ENCODE data around the gene JTB.

Gene JTB

DNA sequence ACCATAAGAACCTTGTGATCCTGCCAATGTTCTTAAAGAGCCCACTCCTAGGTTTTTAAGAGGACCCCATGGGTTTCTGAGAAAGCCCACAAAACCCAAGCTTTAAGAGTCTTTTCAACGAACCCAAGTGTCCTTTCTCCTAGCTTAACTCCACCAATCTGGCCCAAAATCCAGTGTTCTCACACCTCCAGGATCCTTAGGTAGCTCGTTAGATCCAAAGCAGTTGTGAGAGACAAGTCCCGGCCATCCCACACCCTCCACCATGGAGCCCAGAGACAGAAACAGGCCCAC, 32.7 kb downstream of the JTB start:
- H3K9ac ChIP-seq (ENCODE audit: low read length) = peak overlapping the region; percentile 96
- peak overlapping the region; percentile 1 for H4K8ac ChIP-seq (ENCODE audit: low read length)
- H3K36me3 ChIP-seq (ENCODE audit: control insufficient read depth in 1 of 2, insufficient read depth in 2 of 2, low read depth in 1 of 2, low read length in 2 of 2) = peaks cover 63 to 66% of the 10 kb centered on the region in 2 experiments
- no peak overlapping the region for H3K27ac ChIP-seq (ENCODE audit: low read length, poor library complexity, severe bottlenecking)
- peak overlapping the region in 1 of 2 experiments; percentile 1 for H3K4ac ChIP-seq (ENCODE audit: low read depth in 1 of 2, low read length in 2 of 2)
- no peak for DNase-seq
- H4K91ac ChIP-seq (ENCODE audit: low read length) = no peak overlapping the region
- H3K18ac ChIP-seq (ENCODE audit: low read depth in 1 of 2, low read length in 2 of 2) = peak overlapping the region in 1 of 2 experiments; percentile 98
- H3K23ac ChIP-seq (ENCODE audit: low read length in 2 of 2) = no peak overlapping the region
- peaks cover 47% of the 10 kb centered on the region for H3K79me1 ChIP-seq (replicated peaks; ENCODE audit: low read length, poor library complexity, severe bottlenecking)
- no peak overlapping the region for H3K14ac ChIP-seq (ENCODE audit: low read length in 2 of 2)
- H2BK120ac ChIP-seq (ENCODE audit: low read depth, low read length) = no peak overlapping the region
- peak overlapping the region; percentile 83 for H3K4me2 ChIP-seq (ENCODE audit: low read length, poor library complexity, severe bottlenecking)
- no peak overlapping the region for H2AK5ac ChIP-seq (ENCODE audit: low read length, severe bottlenecking)
- H3K27me3 ChIP-seq (ENCODE audit: control insufficient read depth in 1 of 2, insufficient read depth in 1 of 2, low read length in 2 of 2) = no peaks in the 10 kb centered on the region
- peak overlapping the region in 1 of 2 experiments; percentile 59 for H2BK12ac ChIP-seq (ENCODE audit: low read length in 2 of 2)
- 93% methylated on average over 3 of the region's 3 CpGs for WGBS
- H3K4me3 ChIP-seq (ENCODE audit: insufficient read depth in 1 of 2, low read depth in 1 of 2, low read length in 2 of 2) = peak overlapping the region in 1 of 2 experiments; percentile 94
- H2BK5ac ChIP-seq (ENCODE audit: low read depth, low read length, poor library complexity, severe bottlenecking) = no peak overlapping the region
- H3K4me1 ChIP-seq (ENCODE audit: control insufficient read depth, insufficient read depth, low read depth, low read length) = peaks cover 12% of the 10 kb centered on the region
- no peaks in the 10 kb centered on the region for H3K9me3 ChIP-seq (ENCODE audit: control insufficient read depth, low read length)
- no peak overlapping the region for H2BK15ac ChIP-seq (ENCODE audit: low read depth, poor library complexity, severe bottlenecking)
- no peak overlapping the region for H2AFZ ChIP-seq (ENCODE audit: low read depth, low read length)

- 95% methylated on average over 14 of the region's 15 CpGs for WGBS
- Histone ChIP-seq H3K9me3 (ENCODE audit: control insufficient read depth, low read length) (no peaks in the 10 kb centered on the region), H3K4me3 (ENCODE audit: insufficient read depth in 1 of 2, low read depth in 1 of 2, low read length in 2 of 2) (peak overlapping the region in 1 of 2 experiments; percentile 9), H3K4me1 (ENCODE audit: control insufficient read depth, insufficient read depth, low read depth, low read length) (peaks cover 12% of the 10 kb centered on the region), H2BK5ac (ENCODE audit: low read depth, low read length, poor library complexity, severe bottlenecking) (no peak overlapping the region), H2BK15ac (ENCODE audit: low read depth, poor library complexity, severe bottlenecking) (peak overlapping the region; percentile 86), H4K8ac (ENCODE audit: low read length) (no peak overlapping the region), H3K4ac (ENCODE audit: low read depth in 1 of 2, low read length in 2 of 2) (no peak overlapping the region), H3K23ac (ENCODE audit: low read length in 2 of 2) (no peak overlapping the region), H3K4me2 (ENCODE audit: low read length, poor library complexity, severe bottlenecking) (no peak overlapping the region), H3K14ac (ENCODE audit: low read length in 2 of 2) (no peak overlapping the region), H2AFZ (ENCODE audit: low read depth, low read length) (no peak overlapping the region), H3K9ac (ENCODE audit: low read length) (peak overlapping the region; percentile 96), H3K79me1 (replicated peaks; ENCODE audit: low read length, poor library complexity, severe bottlenecking) (peaks cover 47% of the 10 kb centered on the region), H3K18ac (ENCODE audit: low read depth in 1 of 2, low read length in 2 of 2) (no peak overlapping the region), H3K27me3 (ENCODE audit: control insufficient read depth in 1 of 2, insufficient read depth in 1 of 2, low read length in 2 of 2) (no peaks in the 10 kb centered on the region), H2BK120ac (ENCODE audit: low read depth, low read length) (no peak overlapping the region), H2BK12ac (ENCODE audit: low read length in 2 of 2) (no peak overlapping the region), H3K36me3 (ENCODE audit: control insufficient read depth in 1 of 2, insufficient read depth in 2 of 2, low read depth in 1 of 2, low read length in 2 of 2) (peaks cover 65 to 68% of the 10 kb centered on the region in 2 experiments), H2AK5ac (ENCODE audit: low read length, severe bottlenecking) (no peak overlapping the region), H3K27ac (ENCODE audit: low read length, poor library complexity, severe bottlenecking) (no peak overlapping the region), H4K91ac (ENCODE audit: low read length) (peak overlapping the region; percentile 20)
- DNase-seq = peak; percentile 20
Measured at GRCh38 chr1:153944005-153944826, 33.3 kb downstream of the JTB start.

DNA sequence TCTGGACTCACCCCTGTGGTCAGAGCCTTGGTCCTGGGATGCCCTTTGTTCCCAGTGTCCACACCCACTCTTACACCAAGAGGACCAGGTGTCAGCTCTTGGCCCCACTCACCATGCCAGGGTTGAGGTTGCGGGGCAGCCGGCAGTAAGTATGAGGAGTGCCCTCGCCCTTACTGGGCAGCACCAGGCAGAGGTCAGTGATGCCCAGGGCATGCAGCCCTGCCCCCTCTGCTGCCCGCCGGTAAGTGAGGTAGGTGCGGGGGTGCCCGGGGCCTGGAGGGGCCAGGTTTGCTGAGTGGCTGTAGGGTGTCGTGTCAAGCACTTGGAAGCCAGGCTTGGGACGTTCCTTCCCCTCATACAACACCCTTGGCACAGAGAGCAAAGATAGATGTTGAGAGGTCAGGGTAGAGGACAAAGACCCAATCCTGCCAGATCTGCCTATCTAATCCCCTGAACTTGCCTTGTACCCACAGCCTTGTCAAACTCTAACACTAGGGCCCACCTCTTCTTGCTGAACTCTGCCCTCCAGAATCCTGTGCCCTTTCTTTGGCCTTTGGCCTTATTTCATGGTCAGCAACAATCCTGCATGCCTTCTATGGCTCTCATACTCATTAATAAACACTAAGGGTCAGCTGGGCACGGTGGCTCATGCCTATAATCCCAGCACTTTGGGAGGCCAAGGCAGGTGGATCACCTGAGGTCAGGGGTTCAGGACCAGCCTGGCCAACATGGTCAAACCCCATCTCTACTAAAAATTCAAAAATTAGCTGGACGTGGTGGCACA, 34.5 kb downstream of the JTB start:
- Histone ChIP-seq H4K91ac (ENCODE audit: low read length) (peak overlapping the region; percentile 28), H3K9me3 (ENCODE audit: control insufficient read depth, low read length) (no peaks in the 10 kb centered on the region), H2BK12ac (ENCODE audit: low read length in 2 of 2) (no peak overlapping the region), H3K4me2 (ENCODE audit: low read length, poor library complexity, severe bottlenecking) (no peak overlapping the region), H3K36me3 (ENCODE audit: control insufficient read depth in 1 of 2, insufficient read depth in 2 of 2, low read depth in 1 of 2, low read length in 2 of 2) (peaks cover 58 to 62% of the 10 kb centered on the region in 2 experiments), H3K79me1 (replicated peaks; ENCODE audit: low read length, poor library complexity, severe bottlenecking) (peaks cover 42% of the 10 kb centered on the region), H3K14ac (ENCODE audit: low read length in 2 of 2) (no peak overlapping the region), H3K27ac (ENCODE audit: low read length, poor library complexity, severe bottlenecking) (no peak overlapping the region), H2BK5ac (ENCODE audit: low read depth, low read length, poor library complexity, severe bottlenecking) (no peak overlapping the region), H2BK15ac (ENCODE audit: low read depth, poor library complexity, severe bottlenecking) (no peak overlapping the region), H3K4me1 (ENCODE audit: control insufficient read depth, insufficient read depth, low read depth, low read length) (peaks cover 12% of the 10 kb centered on the region), H2BK120ac (ENCODE audit: low read depth, low read length) (no peak overlapping the region), H3K9ac (ENCODE audit: low read length) (no peak overlapping the region), H2AK5ac (ENCODE audit: low read length, severe bottlenecking) (no peak overlapping the region), H2AFZ (ENCODE audit: low read depth, low read length) (no peak overlapping the region), H3K27me3 (ENCODE audit: control insufficient read depth in 1 of 2, insufficient read depth in 1 of 2, low read length in 2 of 2) (no peaks in the 10 kb centered on the region), H3K23ac (ENCODE audit: low read length in 2 of 2) (no peak overlapping the region), H3K4ac (ENCODE audit: low read depth in 1 of 2, low read length in 2 of 2) (no peak overlapping the region), H3K4me3 (ENCODE audit: insufficient read depth in 1 of 2, low read depth in 1 of 2, low read length in 2 of 2) (no peak overlapping the region), H3K18ac (ENCODE audit: low read depth in 1 of 2, low read length in 2 of 2) (no peak overlapping the region), H4K8ac (ENCODE audit: low read length) (no peak overlapping the region)
- 93% methylated on average over 7 of the region's 11 CpGs for WGBS
- no peak for DNase-seq
